A549 (cell line): Measurements from ENCODE around the gene ZNF121. TPM values are rescaled to one million over a fixed set of nuclear protein-coding genes. Genes with fewer than 3 reads are reported as not detected.

ENCODE experiments used
- ATAC-seq, 2 experiments: fragments of 200-7000 bp in 1 of 2; fragments of >200 bp in 1 of 2; cut with Nextera tagmentation in 1 of 2; cut with Tn5 transposase in 1 of 2; 3 replicates each; pipeline versions ENCODE4 v1.8.0 to v1.9.1; 2018 to 2020; ENCODE audit warnings: mild to moderate bottlenecking in 1 of 2, moderate library complexity in 1 of 2
- CTCF ChIA-PET: fragments of 300-600 bp; sonication (Branson Sonifier 250); formaldehyde crosslinking; extraction: SDS; loops from one replicate; lab custom pipeline; 2021; ENCODE audit warnings: antibody characterized with exemption, inconsistent platforms; lab: Yijun Ruan, JAX
- POLR2A ChIA-PET: fragments of 350-600 bp; formaldehyde crosslinking; extraction: SDS; loops from one replicate; lab custom pipeline; 2021; ENCODE audit warnings: antibody characterized with exemption, inconsistent platforms; lab: Yijun Ruan, JAX
- DNase-seq, 2 experiments: peaks; one replicate each; pipeline versions ENCODE4 v3.0.0 to v3.0.0-alpha.2; 2011 to 2016; ENCODE audit warnings: low read depth in 1 of 2, low spot score in 1 of 2
- FAIRE-seq: peaks from 2 replicates; lab custom pipeline; 2011; peaks lifted over from hg19 to GRCh38; lab: Jason Lieb, UNC
- H3K27ac ChIP-seq, 2 experiments: fragments of >200 bp; sonication (Bioruptor Twin); formaldehyde crosslinking; 3 replicates each; pipeline ENCODE4 v1.5.1; 2016 to 2017
- H3K4me1 ChIP-seq: fragments of >200 bp; sonication (Bioruptor Twin); formaldehyde crosslinking; 3 replicates; pipeline ENCODE4 v1.6.1; 2016
- H3K4me2 ChIP-seq: fragments of >200 bp; sonication (Bioruptor Twin); formaldehyde crosslinking; 3 replicates; pipeline ENCODE4 v1.6.1; 2016
- H3K4me3 ChIP-seq: fragments of >200 bp; sonication (Bioruptor Twin); formaldehyde crosslinking; 3 replicates; pipeline ENCODE4 v1.5.1; 2016
- H3K9me3 ChIP-seq: fragments of >200 bp; sonication (Bioruptor Twin); formaldehyde crosslinking; 3 replicates; pipeline ENCODE4 v1.6.1; 2016
- BHLHE40 ChIP-seq: IDR thresholded peaks from 2 replicates; pipeline ENCODE4 v1.6.1; 2012; ENCODE audit warnings: low read depth, low read length, inconsistent platforms
- CBX8 ChIP-seq: fragments of 200-600 bp; sonication (generic); IDR thresholded peaks from 2 replicates; pipeline ENCODE4 v1.6.1; 2016
- CEBPB ChIP-seq, 2 experiments: fragments of >200 bp in 1 of 2; sonication (Bioruptor Twin) in 1 of 2; formaldehyde crosslinking in 1 of 2; IDR thresholded peaks; 2 replicates each; pipeline ENCODE4 v1.6.1; 2012 to 2016
- CHD2 ChIP-seq: fragments of 150-350 bp; IDR thresholded peaks from 2 replicates; pipeline ENCODE4 v1.6.1; 2014; ENCODE audit warnings: low read length; ENCODE audit not compliant: partially characterized antibody
- EHF ChIP-seq: fragments of 250-450 bp; sonication (Bioruptor Pico); IDR thresholded peaks from 2 replicates; pipeline ENCODE4 v1.5.0; 2020; ENCODE audit warnings: mild to moderate bottlenecking
- EP300 ChIP-seq, 2 experiments: fragments of >200 bp; sonication (Bioruptor Twin); formaldehyde crosslinking; IDR thresholded peaks; 2 replicates in 1 of 2; 3 replicates in 1 of 2; pipeline ENCODE4 v1.6.1; 2016 to 2017
- FOSL2 ChIP-seq, 2 experiments: fragments of 450-650 bp in 1 of 2; fragments of >200 bp in 1 of 2; sonication (Bioruptor Twin) in 1 of 2; formaldehyde crosslinking; IDR thresholded peaks; 2 replicates each; pipeline versions ENCODE4 v1.5.0 to v1.6.1; 2016 to 2020; ENCODE audit warnings: mild to moderate bottlenecking in 1 of 2, moderate library complexity in 1 of 2
- FOXS1 ChIP-seq: fragments of 250-450 bp; sonication (Bioruptor Pico); IDR thresholded peaks from 2 replicates; pipeline ENCODE4 v1.5.0; 2020; ENCODE audit warnings: mild to moderate bottlenecking, moderate library complexity
- HDAC2 ChIP-seq: fragments of 200-600 bp; sonication (generic); IDR thresholded peaks from 2 replicates; pipeline ENCODE4 v1.6.1; 2016
- HOXA7 ChIP-seq: fragments of 250-450 bp; sonication (Bioruptor Pico); IDR thresholded peaks from 2 replicates; pipeline ENCODE4 v1.5.0; 2020; ENCODE audit warnings: mild to moderate bottlenecking, moderate library complexity
- HOXB13 ChIP-seq: fragments of 250-450 bp; sonication (Bioruptor Pico); IDR thresholded peaks from 2 replicates; pipeline ENCODE4 v1.5.0; 2020; ENCODE audit warnings: low read depth, mild to moderate bottlenecking, moderate library complexity
- JUNB ChIP-seq: fragments of >200 bp; sonication (Bioruptor Twin); formaldehyde crosslinking; IDR thresholded peaks from 2 replicates; pipeline ENCODE4 v1.6.1; 2016
- KDM1A ChIP-seq: fragments of 200-600 bp; sonication (generic); IDR thresholded peaks from 2 replicates; pipeline ENCODE4 v1.6.1; 2016; ENCODE audit warnings: low read depth, mild to moderate bottlenecking
- KDM5A ChIP-seq: fragments of 200-600 bp; sonication (generic); IDR thresholded peaks from 2 replicates; pipeline ENCODE4 v1.6.1; 2016; ENCODE audit warnings: antibody characterized with exemption, mild to moderate bottlenecking
- MAFK ChIP-seq: fragments of 450-650 bp; IDR thresholded peaks from 2 replicates; pipeline ENCODE4 v1.6.1; 2014; ENCODE audit not compliant: partially characterized antibody
- MAZ ChIP-seq: fragments of 150-350 bp; IDR thresholded peaks from 2 replicates; pipeline ENCODE4 v1.6.1; 2014; ENCODE audit warnings: antibody characterized with exemption, low read depth, low read length, borderline replicate concordance
- MYC ChIP-seq: IDR thresholded peaks from 2 replicates; pipeline ENCODE4 v1.6.1; 2012; ENCODE audit warnings: mild to moderate bottlenecking, inconsistent platforms, low read length, improper control_type of control experiment, borderline replicate concordance
- NPAS2 ChIP-seq: fragments of 250-450 bp; sonication (Bioruptor Pico); IDR thresholded peaks from 2 replicates; pipeline ENCODE4 v1.8.0; 2022; ENCODE audit warnings: mild to moderate bottlenecking, moderate library complexity, borderline replicate concordance
- NR3C1 ChIP-seq: fragments of >200 bp; sonication (Bioruptor Twin); formaldehyde crosslinking; IDR thresholded peaks from 3 replicates; pipeline ENCODE4 v1.6.1; 2017
- PHF8 ChIP-seq: fragments of 200-600 bp; sonication (generic); IDR thresholded peaks from 2 replicates; pipeline ENCODE4 v1.6.1; 2016; ENCODE audit warnings: low read depth, mild to moderate bottlenecking, antibody characterized with exemption, moderate library complexity, borderline replicate concordance
- POLR2A ChIP-seq: IDR thresholded peaks from 2 replicates; pipeline ENCODE4 v1.6.1; 2012; ENCODE audit warnings: mild to moderate bottlenecking, low read length
- RAD21 ChIP-seq, 2 experiments: fragments of >200 bp in 1 of 2; sonication (Bioruptor Twin) in 1 of 2; formaldehyde crosslinking in 1 of 2; IDR thresholded peaks in 1 of 2; conservative IDR thresholded peaks in 1 of 2; 2 replicates in 1 of 2; 3 replicates in 1 of 2; pipeline ENCODE4 v1.6.1; 2012 to 2018; ENCODE audit warnings: inconsistent platforms in 1 of 2
- RARB ChIP-seq: fragments of 250-450 bp; sonication (Bioruptor Pico); IDR thresholded peaks from 2 replicates; pipeline ENCODE4 v1.8.0; 2021; ENCODE audit warnings: mild to moderate bottlenecking, moderate library complexity
- RCOR1 ChIP-seq: fragments of 150-350 bp; IDR thresholded peaks from 2 replicates; pipeline ENCODE4 v1.6.1; 2014; ENCODE audit warnings: antibody characterized with exemption, low read length, low read depth
- RNF2 ChIP-seq: fragments of 200-600 bp; sonication (generic); IDR thresholded peaks from 2 replicates; pipeline ENCODE4 v1.6.1; 2016; ENCODE audit warnings: low read depth, mild to moderate bottlenecking, antibody characterized with exemption, moderate library complexity, borderline replicate concordance
- SREBF2 ChIP-seq: fragments of 450-650 bp; IDR thresholded peaks from 2 replicates; pipeline ENCODE4 v1.6.1; 2014; ENCODE audit warnings: mild to moderate bottlenecking, moderate library complexity
- ZC3H11A ChIP-seq: fragments of 450-650 bp; IDR thresholded peaks from 2 replicates; pipeline ENCODE4 v1.6.1; 2014; ENCODE audit warnings: antibody characterized with exemption, mild to moderate bottlenecking
- WGBS: methylation state at CpG from one replicate; pipeline ENCODE4 v1.1.6; 2017; ENCODE audit errors: missing lambda C conversion rate; 5-methylcytosine and 5-hydroxymethylcytosine counted together
- polyA plus RNA-seq, 4 experiments: library from polyadenylated mRNA; depleted of rRNA in 3 of 4; stranded (reverse); fragments of >200 nt; fragmentation: RNase III in 1 of 4; extraction: RNeasy Plus Mini Kit Qiagen cat#74134 plus additional on column Dnase treatment in 1 of 4; gene quantifications; 2 replicates in 3 of 4; 3 replicates in 1 of 4; pipeline ENCODE4 v1.2.3, GENCODE V29; 2011 to 2017
- TF ChIP-seq, protein P1 (sequence below): fragments of >200 bp; sonication (Bioruptor Twin); formaldehyde crosslinking; IDR thresholded peaks from 3 replicates; pipeline ENCODE4 v1.6.1; 2016
- TF ChIP-seq, protein P2 (sequence below): fragments of 450-650 bp; IDR thresholded peaks from 2 replicates; pipeline ENCODE4 v1.6.1; 2014; ENCODE audit warnings: antibody characterized with exemption
- TF ChIP-seq, protein P3 (sequence below): IDR thresholded peaks from 2 replicates; pipeline ENCODE4 v1.6.1; 2012
- TF ChIP-seq, protein P4 (sequence below): IDR thresholded peaks from 2 replicates; pipeline ENCODE4 v1.6.1; 2012; ENCODE audit warnings: low read depth, borderline replicate concordance

ZNF121 gene
- polyA plus RNA-seq, 2 of the 4 experiments (the other 2 are of a cell fraction), result 5.1 to 8.5 TPM

DNA sequence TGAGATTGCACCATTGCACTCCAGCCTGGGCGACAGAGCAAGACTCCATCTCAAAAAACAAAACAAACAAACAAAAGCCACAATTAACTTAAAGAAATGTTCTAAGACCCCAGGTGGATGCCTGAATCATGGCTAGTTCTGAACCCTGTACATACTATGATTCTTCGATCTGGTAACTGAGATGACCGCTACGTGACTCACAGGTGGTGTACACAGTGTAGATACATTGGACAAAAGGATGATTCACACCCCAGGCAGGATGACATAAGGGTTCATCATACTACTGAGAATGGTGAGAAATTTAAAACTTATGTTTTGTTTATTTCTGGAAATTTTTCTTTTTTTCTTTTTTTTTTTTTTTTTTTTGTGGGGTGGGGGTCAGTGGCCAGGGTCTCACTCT lies 52.4 kb downstream of the ZNF121 start:
- 61% methylated on average over 4 of the region's 4 CpGs for WGBS
- Histone ChIP-seq H3K27ac (no peak overlapping the region), H3K9me3 (peaks cover 58% of the 10 kb centered on the region), H3K4me3 (no peak overlapping the region), H3K4me2 (no peak overlapping the region), H3K4me1 (no peaks in the 10 kb centered on the region)
- DNase-seq (peak in 1 of 2 experiments; percentile 10), ATAC-seq (no peak), FAIRE-seq (no peak)
- ChIA-PET CTCF (no interaction called here), POLR2A (no interaction called here)
- TF ChIP-seq EP300 (IDR thresholded peaks at IDR 0.05) (no peak), PHF8 (no peak), FOXS1 (no peak), ZC3H11A (no peak), HDAC2 (no peak), KDM1A (no peak), RAD21 (conservative IDR thresholded peaks at IDR 0.05 in 1 of 2, IDR thresholded peaks at IDR 0.05 in 1 of 2) (no peak), RCOR1 (no peak), JUNB (no peak), CHD2 (no peak), RNF2 (no peak), MYC (no peak), SREBF2 (no peak), FOSL2 (IDR thresholded peaks at IDR 0.05) (no peak), FOSL2 (CRISPR knock-in tag; IDR thresholded peaks at IDR 0.05) (no peak)
- TF ChIP-seq, protein P1, sequence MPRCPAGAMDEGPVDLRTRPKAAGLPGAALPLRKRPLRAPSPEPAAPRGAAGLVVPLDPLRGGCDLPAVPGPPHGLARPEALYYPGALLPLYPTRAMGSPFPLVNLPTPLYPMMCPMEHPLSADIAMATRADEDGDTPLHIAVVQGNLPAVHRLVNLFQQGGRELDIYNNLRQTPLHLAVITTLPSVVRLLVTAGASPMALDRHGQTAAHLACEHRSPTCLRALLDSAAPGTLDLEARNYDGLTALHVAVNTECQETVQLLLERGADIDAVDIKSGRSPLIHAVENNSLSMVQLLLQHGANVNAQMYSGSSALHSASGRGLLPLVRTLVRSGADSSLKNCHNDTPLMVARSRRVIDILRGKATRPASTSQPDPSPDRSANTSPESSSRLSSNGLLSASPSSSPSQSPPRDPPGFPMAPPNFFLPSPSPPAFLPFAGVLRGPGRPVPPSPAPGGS, result no peak
- TF ChIP-seq, protein P2, sequence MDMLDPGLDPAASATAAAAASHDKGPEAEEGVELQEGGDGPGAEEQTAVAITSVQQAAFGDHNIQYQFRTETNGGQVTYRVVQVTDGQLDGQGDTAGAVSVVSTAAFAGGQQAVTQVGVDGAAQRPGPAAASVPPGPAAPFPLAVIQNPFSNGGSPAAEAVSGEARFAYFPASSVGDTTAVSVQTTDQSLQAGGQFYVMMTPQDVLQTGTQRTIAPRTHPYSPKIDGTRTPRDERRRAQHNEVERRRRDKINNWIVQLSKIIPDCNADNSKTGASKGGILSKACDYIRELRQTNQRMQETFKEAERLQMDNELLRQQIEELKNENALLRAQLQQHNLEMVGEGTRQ, result no peak
- TF ChIP-seq, protein P3, sequence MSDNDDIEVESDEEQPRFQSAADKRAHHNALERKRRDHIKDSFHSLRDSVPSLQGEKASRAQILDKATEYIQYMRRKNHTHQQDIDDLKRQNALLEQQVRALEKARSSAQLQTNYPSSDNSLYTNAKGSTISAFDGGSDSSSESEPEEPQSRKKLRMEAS, result no peak

DNA sequence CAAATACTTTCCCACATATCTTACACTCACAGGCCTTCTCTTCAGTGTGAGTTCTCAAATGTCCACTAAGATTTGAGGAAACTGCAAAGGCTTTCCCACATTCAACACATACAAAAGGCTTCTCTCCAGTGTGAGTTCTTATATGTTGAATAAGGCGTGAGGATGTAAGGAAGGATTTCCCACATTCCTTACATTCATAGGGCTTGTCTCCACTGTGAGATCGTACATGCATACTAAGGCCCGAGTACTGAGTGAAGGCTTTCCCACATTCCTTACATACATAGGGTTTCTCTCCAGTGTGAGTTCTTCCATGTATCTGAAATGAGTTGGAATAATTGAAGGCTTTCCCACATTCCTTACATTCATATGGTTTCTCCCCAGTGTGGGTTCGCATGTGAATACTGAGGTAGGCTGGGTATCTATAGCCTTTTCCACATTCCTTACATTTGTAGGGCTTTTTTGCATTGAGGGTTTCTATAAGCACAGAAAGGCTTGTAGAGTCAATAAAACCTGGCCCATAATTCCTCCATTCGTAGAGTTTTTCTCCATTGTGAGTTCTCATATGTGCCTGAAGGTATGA lies 55.5 kb downstream of the ZNF121 start:
- ATAC-seq, result no peak
- H3K4me3 ChIP-seq, result no peak overlapping the region
- TF ChIP-seq POLR2A (no peak), BHLHE40 (no peak), MAFK (no peak), HOXB13 (CRISPR knock-in tag) (no peak), HOXA7 (CRISPR knock-in tag) (no peak), RARB (CRISPR knock-in tag) (no peak), KDM5A (no peak), FOXS1 (no peak), NR3C1 (no peak), CEBPB (IDR thresholded peaks at IDR 0.05) (no peak), NPAS2 (CRISPR knock-in tag) (no peak), CBX8 (no peak), MAZ (no peak), RNF2 (no peak), EHF (no peak), KDM1A (no peak)
- TF ChIP-seq, protein P1, result no peak
- TF ChIP-seq, protein P4, sequence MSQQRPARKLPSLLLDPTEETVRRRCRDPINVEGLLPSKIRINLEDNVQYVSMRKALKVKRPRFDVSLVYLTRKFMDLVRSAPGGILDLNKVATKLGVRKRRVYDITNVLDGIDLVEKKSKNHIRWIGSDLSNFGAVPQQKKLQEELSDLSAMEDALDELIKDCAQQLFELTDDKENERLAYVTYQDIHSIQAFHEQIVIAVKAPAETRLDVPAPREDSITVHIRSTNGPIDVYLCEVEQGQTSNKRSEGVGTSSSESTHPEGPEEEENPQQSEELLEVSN, result no peak
- TF ChIP-seq, all 56 proteins: peak for 0
- FAIRE-seq (no peak), DNase-seq (peak in 1 of 2 experiments; percentile 12)
- ChIA-PET CTCF (no interaction called here), POLR2A (no interaction called here)
- Histone ChIP-seq H3K4me2 (no peak overlapping the region), H3K4me1 (no peaks in the 10 kb centered on the region), H3K27ac (no peak overlapping the region), H3K9me3 (peaks cover 66% of the 10 kb centered on the region)
- WGBS, result 57% methylated on average over 5 of the region's 5 CpGs
